Adrenal gland (tissue), 12 donors: ENCODE results near the gene ZNF630. TPM values are rescaled to one million over a fixed set of nuclear protein-coding genes. Genes with fewer than 3 reads are reported as not detected.
A peak's percentile ranks its signal among the peaks of the same experiment; 100 is the strongest.
"Not testable (repeated sequence)": the region's sequence is repeated elsewhere in the genome, so short reads cannot be mapped to it uniquely, and the experiment has no call there.

Experiments used
- DNase-seq, 7 donors: peaks; one replicate each; pipeline ENCODE4 v3.0.0-alpha.2; 2019 to 2020
- H3K27ac ChIP-seq, 5 donors: fragments of 200-600 bp; sonication (generic) in 4 of 5; 1 replicate in 3 of 5; 2 replicates in 2 of 5; pipeline versions ENCODE4 v1.5.1 to v1.8.0; 2016 to 2020; ENCODE audit warnings: mild to moderate bottlenecking in 1 of 5
- H3K27me3 ChIP-seq: fragments of 200-600 bp; 2 replicates; pipeline ENCODE4 v1.8.0; 2021
- H3K36me3 ChIP-seq, 2 donors: fragments of 200-600 bp; replicated peaks in 1 of 2; 1 replicate in 1 of 2; 2 replicates in 1 of 2; pipeline versions ENCODE4 v1.5.1 to v1.8.0; 2018 to 2022
- H3K4me1 ChIP-seq, 2 donors: fragments of 200-600 bp; replicated peaks in 1 of 2; 1 replicate in 1 of 2; 2 replicates in 1 of 2; pipeline versions ENCODE4 v1.5.1 to v1.8.0; 2018 to 2021
- H3K4me3 ChIP-seq, 4 donors: fragments of 200-600 bp; sonication (generic) in 3 of 4; one replicate each; pipeline ENCODE4 v1.5.1; 2016 to 2018
- H3K9me3 ChIP-seq, 3 donors: fragments of 200-600 bp; sonication (generic) in 1 of 3; replicated peaks in 1 of 3; 1 replicate in 2 of 3; 2 replicates in 1 of 3; pipeline versions ENCODE4 v1.5.1 to v1.8.0; 2016 to 2021
- CTCF ChIP-seq, 6 experiments: fragments of 450-650 bp in 4 of 6; fragments of 200-600 bp in 2 of 6; sonication (generic) in 1 of 6; IDR thresholded peaks; 1 replicate in 5 of 6; 2 replicates in 1 of 6; pipeline versions ENCODE4 v1.5.1 to v1.8.0; 2016 to 2021; ENCODE audit warnings: antibody characterized with exemption in 6 of 6, mild to moderate bottlenecking in 2 of 6, moderate library complexity in 1 of 6
- POLR2A ChIP-seq, 2 donors: fragments of 450-650 bp; IDR thresholded peaks; one replicate each; pipeline ENCODE4 v1.6.1; 2017; ENCODE audit warnings: antibody characterized with exemption in 2 of 2, mild to moderate bottlenecking in 2 of 2, moderate library complexity in 1 of 2
- WGBS, 4 donors: extraction: QIAGEN DNeasy Blood & Tissue Kit in 2 of 4; methylation state at CpG; one replicate each; pipeline versions ENCODE4 v1.1.5 to v1.1.7; 2013 to 2017; 5-methylcytosine and 5-hydroxymethylcytosine counted together
- intact Hi-C, 2 donors: fragments of 100-400 bp; cut with DNase I; formaldehyde crosslinking; loops; one replicate each; pipeline versions ENCODE4 v1.14.1 to v1.15.0; 2022 to 2023
- polyA plus RNA-seq, 3 donors: library from polyadenylated mRNA; stranded (reverse); fragments of 200-250 nt in 2 of 3; fragments of 350-450 nt in 1 of 3; fragmentation: Illumina TruSeq in 1 of 3; extraction: RNeasy Lipid Tissue Mini Kit (QIAGEN cat#74804) in 1 of 3; gene quantifications; one replicate each; pipeline ENCODE4 v1.2.3, GENCODE V29; 2013 to 2014
- total RNA-seq, 9 donors: library from RNA; depleted of rRNA in 4 of 9; stranded (reverse); fragments of >200 nt in 4 of 9; fragments of 120-200 nt in 1 of 9; fragmentation: NEBNext Ultra II Directional in 1 of 9; extraction: Animal tissue kit (Norgen Biotek cat#: 25700) in 1 of 9; gene quantifications; one replicate each; pipeline versions ENCODE4 v1.1.0 to v1.2.4, GENCODE V29; 2013 to 2023
- donor health status: healthy with polysubstance abuse.
- donor health status: Bipolar disorder and iron deficiency.
- donor health status: DM: yes; HTN: yes; CAD: no.
- donor health status: DM: no; HTN: no; CAD: no.
- donor health status: DM: no; HTN: no; CAD: no.
- donor health status: DM: yes; HTN: yes; CAD: no.

The ZNF630 gene
- total and polyA plus RNA-seq, 12 donors, result 0.74 to 5.5 (median 3.1) TPM

- no peaks in the 10 kb centered on the region for H3K36me3 ChIP-seq
- 0 to 27% (median 5%) methylated on average over 4 to 7 of the region's 7 CpGs for WGBS, 4 donors
- peak; percentile 33 to 69 (median 50) for DNase-seq
- no peaks in the 10 kb centered on the region for H3K27me3 ChIP-seq
- no peak overlapping the region for H3K4me3 ChIP-seq
- no peaks in the 10 kb centered on the region for H3K4me1 ChIP-seq
- H3K27ac ChIP-seq, result peak overlapping the region in 1 of 5 donors; percentile 14
- intact Hi-C loops, result no loop called here
- H3K9me3 ChIP-seq, result no peaks in the 10 kb centered on the region
- TF ChIP-seq CTCF (IDR thresholded peaks at IDR 0.05), result peak; percentile 49 to 64 (median 56)
- no peak for TF ChIP-seq POLR2A (IDR thresholded peaks at IDR 0.05)
Measured at GRCh38 chrX:48025561-48025960, 45.9 kb downstream of the ZNF630 start.

GRCh38 chrX:48022738-48023137 is 48.7 kb downstream of the ZNF630 start:
- Histone ChIP-seq H3K9me3 (no peaks in the 10 kb centered on the region), H3K27me3 (no peaks in the 10 kb centered on the region), H3K36me3 (no peaks in the 10 kb centered on the region), H3K27ac (no peak overlapping the region), H3K4me3 (no peak overlapping the region), H3K4me1 (no peaks in the 10 kb centered on the region)
- WGBS, 4 donors, result 83 to 94% (median 90%) methylated on average over 3 of the region's 3 CpGs
- intact Hi-C loops, result no loop called here
- no peak for DNase-seq
- TF ChIP-seq CTCF (IDR thresholded peaks at IDR 0.05) (no peak), POLR2A (IDR thresholded peaks at IDR 0.05) (no peak)

GRCh38 chrX:48022100-48022499 is 49.3 kb downstream of the ZNF630 start:
- H3K27me3 ChIP-seq, result no peaks in the 10 kb centered on the region
- H3K9me3 ChIP-seq, result no peaks in the 10 kb centered on the region
- H3K27ac ChIP-seq, result no peak overlapping the region
- TF ChIP-seq CTCF (IDR thresholded peaks at IDR 0.05), result no peak
- TF ChIP-seq POLR2A (IDR thresholded peaks at IDR 0.05), result no peak
- no peaks in the 10 kb centered on the region for H3K4me1 ChIP-seq
- H3K36me3 ChIP-seq, result no peaks in the 10 kb centered on the region
- DNase-seq, result no peak
- WGBS, 4 donors, result 47 to 73% (median 61%) methylated on average over 1 to 3 of the region's 3 CpGs
- no peak overlapping the region for H3K4me3 ChIP-seq
- intact Hi-C loops, result no loop called here

GRCh38 chrX:48021026-48021900 is 50.2 kb downstream of the ZNF630 start:
- intact Hi-C loops, result no loop called here
- Histone ChIP-seq H3K36me3 (no peaks in the 10 kb centered on the region), H3K4me3 (peak overlapping the region in 3 of 4 donors; percentile 15 to 51 (median 27)), H3K27ac (peak overlapping the region; percentile 53 to 96 (median 76)), H3K9me3 (no peaks in the 10 kb centered on the region), H3K27me3 (no peaks in the 10 kb centered on the region), H3K4me1 (no peaks in the 10 kb centered on the region)
- WGBS, 4 donors, result 0 to 33% (median 16%) methylated on average over 29 to 30 of the region's 30 CpGs
- peak in 1 of 2 donors; percentile 7 for TF ChIP-seq POLR2A (IDR thresholded peaks at IDR 0.05)
- TF ChIP-seq CTCF (IDR thresholded peaks at IDR 0.05), result no peak
- peak; percentile 61 to 84 (median 73) for DNase-seq

- intact Hi-C loops, H3K4me1 ChIP-seq, H3K27me3 ChIP-seq, H3K36me3 ChIP-seq, DNase-seq, H3K27ac ChIP-seq, H3K9me3 ChIP-seq: not testable (repeated sequence)
- H3K4me3 ChIP-seq, result peak overlapping the region in 1 of 4 donors; percentile 51
- 43 to 58% (median 49%) methylated on average over 9 to 11 of the region's 11 CpGs for WGBS, 4 donors
Measured at GRCh38 chrX:48020472-48020871, 51.0 kb downstream of the ZNF630 start.

GRCh38 chrX:48019892-48020291 is 51.5 kb downstream of the ZNF630 start:
- H3K4me1 ChIP-seq, H3K27me3 ChIP-seq, H3K36me3 ChIP-seq, intact Hi-C loops, H3K9me3 ChIP-seq, H3K27ac ChIP-seq, DNase-seq, H3K4me3 ChIP-seq: not testable (repeated sequence)
- WGBS, 4 donors, result no CpG with 5 or more reads among the region's 1 CpG
